GM13976 (cell line): ENCODE results near the gene NXPH4.

ENCODE experiments used
- DNase-seq: peaks from one replicate; pipeline ENCODE4 v3.0.0; 2012; ENCODE audit warnings: low spot score
- CTCF ChIP-seq: IDR thresholded peaks from 2 replicates; pipeline ENCODE4 v1.5.1; 2012; ENCODE audit warnings: borderline replicate concordance, mild to moderate bottlenecking; ENCODE audit not compliant: insufficient read depth; ENCODE audit errors: extremely low read depth, missing control alignments, control extremely low read depth
- in situ Hi-C: fragments of 300-500 bp; cut with MboI; formaldehyde crosslinking; loops from one replicate; pipeline ENCODE4 v1.12.0; 2022; ENCODE audit warnings: low sequenced_read_pairs, mixed read lengths, inconsistent platforms; ENCODE audit not compliant: unreplicated experiment

The NXPH4 gene

GRCh38 chr12:57237596-57237931, 21.0 kb downstream of the NXPH4 start:
- in situ Hi-C loops = no loop called here
- DNase-seq = no peak
- no peak for TF ChIP-seq CTCF

- in situ Hi-C loops = no loop called here
- peak; percentile 50 for DNase-seq
- TF ChIP-seq CTCF = no peak
Observed at GRCh38 chr12:57237932-57238853, 21.6 kb downstream of the NXPH4 start.

- peak; percentile 100 for TF ChIP-seq CTCF
- peak; percentile 97 for DNase-seq
- in situ Hi-C loops = no loop called here
Observed at GRCh38 chr12:57238854-57239554, 22.4 kb downstream of the NXPH4 start.

GRCh38 chr12:57239587-57240065, 23.0 kb downstream of the NXPH4 start:
- TF ChIP-seq CTCF = no peak
- DNase-seq = no peak
- in situ Hi-C loops = no loop called here

- DNase-seq = peak; percentile 69
- in situ Hi-C loops = no loop called here
- no peak for TF ChIP-seq CTCF
Observed at GRCh38 chr12:57240066-57240921, 23.7 kb downstream of the NXPH4 start.

- in situ Hi-C loops = no loop called here
- DNase-seq = peak; percentile 49
Observed at GRCh38 chr12:57240926-57241401, 24.4 kb downstream of the NXPH4 start.

More at GRCh38 chr12:57240926-57241401, 24.4 kb downstream of the NXPH4 start:
- no peak for TF ChIP-seq CTCF
